SK-N-SH (cell line): ENCODE results near the gene LRRC66. TPM values are rescaled to one million over a fixed set of nuclear protein-coding genes. Genes with fewer than 3 reads are reported as not detected.

Source experiments
- CTCF ChIA-PET: fragments of 300-600, 350-600 bp; formaldehyde crosslinking; extraction: SDS; loops from one replicate; lab custom pipeline; 2021; lab: Yijun Ruan, JAX
- POLR2A ChIA-PET: fragments of 350-600 bp; sonication (Branson Sonifier 250); formaldehyde crosslinking; extraction: SDS; loops from one replicate; lab custom pipeline; 2020; ENCODE audit warnings: antibody characterized with exemption, inconsistent platforms; lab: Yijun Ruan, JAX
- DNase-seq: peaks from one replicate; pipeline ENCODE4 v3.0.0; 2012
- H2AFZ ChIP-seq: fragments of 200-600 bp; sonication (generic); 2 replicates; pipeline ENCODE4 v1.8.1; 2016; ENCODE audit warnings: antibody characterized with exemption, mild to moderate bottlenecking, low read depth
- H3F3A ChIP-seq: fragments of 200-600 bp; sonication (generic); replicated peaks from 2 replicates; pipeline ENCODE3; 2016; ENCODE audit warnings: antibody characterized with exemption, mild to moderate bottlenecking; ENCODE audit not compliant: insufficient read depth
- H3K27ac ChIP-seq, 2 experiments: fragments of 200-500 bp in 1 of 2; fragments of 200-600 bp in 1 of 2; sonication (Bioruptor generic) in 1 of 2; sonication (generic), shearing (Covaris generic) in 1 of 2; 2 replicates each; pipeline versions ENCODE4 v1.5.1 to v1.6.1; 2014 to 2016; ENCODE audit warnings: low read depth in 2 of 2, inconsistent platforms in 1 of 2, low read length in 1 of 2, mild to moderate bottlenecking in 1 of 2, mixed read lengths in 1 of 2
- H3K27me3 ChIP-seq: fragments of 200-600 bp; sonication (generic), shearing (Covaris generic); 2 replicates; pipeline ENCODE4 v1.6.1; 2016; ENCODE audit warnings: mixed run types; ENCODE audit not compliant: insufficient read depth
- H3K36me3 ChIP-seq, 2 experiments: fragments of 200-500 bp in 1 of 2; fragments of 200-600 bp in 1 of 2; sonication (Bioruptor generic) in 1 of 2; sonication (generic) in 1 of 2; replicated peaks in 1 of 2; 2 replicates each; pipeline versions ENCODE3 to v1.5.1; 2014 to 2016; ENCODE audit warnings: low read length in 1 of 2, mild to moderate bottlenecking in 1 of 2; ENCODE audit not compliant: insufficient read depth in 2 of 2, control insufficient read depth in 1 of 2
- H3K4me1 ChIP-seq, 2 experiments: fragments of 200-500 bp in 1 of 2; fragments of 200-600 bp in 1 of 2; sonication (Bioruptor generic) in 1 of 2; sonication (generic), shearing (Covaris generic) in 1 of 2; 2 replicates each; pipeline versions ENCODE4 v1.5.1 to v1.6.1; 2014 to 2016; ENCODE audit warnings: low read depth in 1 of 2, low read length in 1 of 2, mixed run types in 1 of 2; ENCODE audit not compliant: insufficient read depth in 2 of 2, control insufficient read depth in 1 of 2
- H3K4me2 ChIP-seq: fragments of 200-600 bp; sonication (generic), shearing (Covaris generic); 2 replicates; pipeline ENCODE4 v1.6.1; 2017; ENCODE audit warnings: mixed run types
- H3K4me3 ChIP-seq, 2 experiments: fragments of 200-500 bp in 1 of 2; fragments of 200-600 bp in 1 of 2; sonication (Bioruptor generic) in 1 of 2; sonication (generic), shearing (Covaris generic) in 1 of 2; 2 replicates each; pipeline versions ENCODE4 v1.5.1 to v1.8.1; 2014 to 2016; ENCODE audit warnings: low read depth in 2 of 2, inconsistent platforms in 1 of 2, low read length in 1 of 2, mild to moderate bottlenecking in 1 of 2, mixed read lengths in 1 of 2, moderate library complexity in 1 of 2
- H3K79me2 ChIP-seq: fragments of 200-600 bp; sonication (generic); 2 replicates; pipeline ENCODE4 v1.8.1; 2017; ENCODE audit warnings: mild to moderate bottlenecking; ENCODE audit not compliant: insufficient read depth
- H3K9ac ChIP-seq: fragments of 200-600 bp; sonication (generic); 2 replicates; pipeline ENCODE4 v1.6.1; 2017; ENCODE audit warnings: mixed run types
- H3K9me2 ChIP-seq: fragments of 200-600 bp; sonication (generic); 2 replicates; pipeline ENCODE4 v1.6.1; 2017; ENCODE audit warnings: mixed run types
- H3K9me3 ChIP-seq: fragments of 200-600 bp; sonication (generic); 2 replicates; pipeline ENCODE4 v1.6.1; 2017; ENCODE audit warnings: mixed run types, mild to moderate bottlenecking, moderate library complexity
- H4K20me1 ChIP-seq: fragments of 200-600 bp; sonication (generic); 2 replicates; pipeline ENCODE4 v1.6.1; 2017; ENCODE audit warnings: mild to moderate bottlenecking, mixed run types; ENCODE audit not compliant: insufficient read depth
- CHD2 ChIP-seq: fragments of 150-350 bp; IDR thresholded peaks from 2 replicates; pipeline ENCODE4 v1.6.1; 2018; ENCODE audit warnings: low read length; ENCODE audit not compliant: partially characterized antibody
- FOSL2 ChIP-seq: IDR thresholded peaks from 2 replicates; pipeline ENCODE4 v1.4.0; 2012; ENCODE audit warnings: low read depth, mild to moderate bottlenecking, moderate library complexity, borderline replicate concordance
- GATA2 ChIP-seq: sonication (generic); formaldehyde crosslinking; IDR thresholded peaks from 2 replicates; pipeline ENCODE4 v1.5.0; 2020; ENCODE audit warnings: mild to moderate bottlenecking, missing genetic modification reagents
- JUND ChIP-seq: IDR thresholded peaks from 2 replicates; pipeline ENCODE4 v1.4.0; 2012
- MEF2A ChIP-seq: IDR thresholded peaks from 2 replicates; pipeline ENCODE4 v1.4.0; 2012; ENCODE audit warnings: low read depth, borderline replicate concordance
- NRF1 ChIP-seq: IDR thresholded peaks from 2 replicates; pipeline ENCODE4 v1.6.1; 2012; ENCODE audit warnings: low read depth, mild to moderate bottlenecking, low read length
- POLR2AphosphoS5 ChIP-seq: IDR thresholded peaks from 2 replicates; pipeline ENCODE4 v1.6.1; 2012; ENCODE audit warnings: low read depth, low read length
- RCOR1 ChIP-seq: fragments of 150-350 bp; IDR thresholded peaks from 2 replicates; pipeline ENCODE4 v1.6.1; 2017; ENCODE audit warnings: antibody characterized with exemption, low read length
- REST ChIP-seq: IDR thresholded peaks from 2 replicates; pipeline ENCODE4 v1.6.1; 2012; ENCODE audit warnings: mild to moderate bottlenecking, low read depth, low read length, moderate library complexity
- SMC3 ChIP-seq: IDR thresholded peaks from 2 replicates; pipeline ENCODE4 v1.6.1; 2012; ENCODE audit warnings: low read depth, low read length, improper control_type of control experiment
- TEAD4 ChIP-seq: IDR thresholded peaks from 2 replicates; pipeline ENCODE4 v1.4.0; 2012; ENCODE audit warnings: mild to moderate bottlenecking, borderline replicate concordance; ENCODE audit not compliant: insufficient read depth
- WGBS: methylation state at CpG from one replicate; pipeline ENCODE4 v1.1.6; 2017; ENCODE audit warnings: low lambda C conversion rate; 5-methylcytosine and 5-hydroxymethylcytosine counted together
- polyA plus RNA-seq, 3 experiments: library from polyadenylated mRNA; depleted of rRNA; stranded (reverse); fragments of >200 nt; gene quantifications; 2 replicates each; pipeline ENCODE4 v1.2.3, GENCODE V29; 2012

LRRC66 gene
- polyA plus RNA-seq, 1 of the 3 experiments (the other 2 are of a cell fraction), result 0.07 TPM

GRCh38 chr4:51997647-51998046, 22.5 kb downstream of the LRRC66 start:
- Histone ChIP-seq H3K9me2 (no peaks in the 10 kb centered on the region), H2AFZ (no peak overlapping the region), H3K4me1 (no peaks in the 10 kb centered on the region), H3F3A (no peaks in the 10 kb centered on the region), H3K27me3 (no peaks in the 10 kb centered on the region), H3K4me2 (no peak overlapping the region), H3K9ac (no peak overlapping the region), H3K4me3 (no peak overlapping the region), H3K36me3 (no peaks in the 10 kb centered on the region), H3K79me2 (no peaks in the 10 kb centered on the region), H4K20me1 (no peaks in the 10 kb centered on the region), H3K9me3 (no peaks in the 10 kb centered on the region), H3K27ac (no peak overlapping the region)
- ChIA-PET CTCF (interaction anchor here (0.6 kb wide), 1 partner anchor 18 kb away, joined by 3 read pairs; no protein-coding TSS in a partner anchor), POLR2A (no interaction called here)
- TF ChIP-seq GATA2 (CRISPR knock-in tag), result no peak
- no peak for TF ChIP-seq RCOR1
- TF ChIP-seq CHD2, result no peak
- TF ChIP-seq POLR2AphosphoS5, result no peak
- DNase-seq, result no peak

GRCh38 chr4:51995647-51996220, 24.4 kb downstream of the LRRC66 start:
- POLR2A ChIA-PET, result no interaction called here
- no peaks in the 10 kb centered on the region for H3K27me3 ChIP-seq
- no peaks in the 10 kb centered on the region for H3K36me3 ChIP-seq
- H3F3A ChIP-seq, result no peaks in the 10 kb centered on the region
- H3K27ac ChIP-seq, result no peak overlapping the region
- TF ChIP-seq SMC3, result no peak
- no peak for TF ChIP-seq TEAD4
- no peak for TF ChIP-seq FOSL2
- TF ChIP-seq NRF1, result no peak
- TF ChIP-seq MEF2A, result no peak
- no peak for TF ChIP-seq CHD2
- TF ChIP-seq REST, result no peak
- TF ChIP-seq JUND, result no peak
- WGBS, result 59% methylated on average over 16 of the region's 20 CpGs
- H2AFZ ChIP-seq, result no peak overlapping the region
- no peaks in the 10 kb centered on the region for H4K20me1 ChIP-seq
- H3K4me1 ChIP-seq, result no peaks in the 10 kb centered on the region
- no peaks in the 10 kb centered on the region for H3K79me2 ChIP-seq
- no peak for DNase-seq
- CTCF ChIA-PET, result interaction anchor here (1.4 kb wide), 1 partner anchor 30 kb away, joined by 3 read pairs; no protein-coding TSS in a partner anchor
- H3K4me3 ChIP-seq, result no peak overlapping the region
- H3K4me2 ChIP-seq, result no peak overlapping the region
- no peaks in the 10 kb centered on the region for H3K9me2 ChIP-seq
- no peak overlapping the region for H3K9ac ChIP-seq
- no peaks in the 10 kb centered on the region for H3K9me3 ChIP-seq
